H1 (cell line): ENCODE data around the gene TAS2R38. TPM values are rescaled to one million over a fixed set of nuclear protein-coding genes. Genes with fewer than 3 reads are reported as not detected.

ENCODE experiments used
- ASH2L ChIP-seq: fragments of 200-600, 300-600 bp; sonication (generic); IDR thresholded peaks from one replicate; pipeline ENCODE4 v1.7.1; 2017; ENCODE audit warnings: low read length
- BACH1 ChIP-seq: IDR thresholded peaks from 2 replicates; pipeline ENCODE4 v1.6.1; 2012; ENCODE audit warnings: low read length, improper control_type of control experiment
- CBX5 ChIP-seq: fragments of 300-800, 300-1000 bp; sonication (generic); IDR thresholded peaks from 2 replicates; pipeline ENCODE4 v1.7.1; 2016; ENCODE audit warnings: antibody characterized with exemption, low read length, low read depth
- CEBPB ChIP-seq: IDR thresholded peaks from 2 replicates; pipeline ENCODE4 v1.6.1; 2012; ENCODE audit warnings: low read depth, low read length
- EGR1 ChIP-seq: IDR thresholded peaks from 2 replicates; pipeline ENCODE4 v1.6.1; 2011; ENCODE audit warnings: low read depth, low read length, borderline replicate concordance
- EP300 ChIP-seq, 2 experiments: IDR thresholded peaks; 1 replicate in 1 of 2; 2 replicates in 1 of 2; pipeline ENCODE4 v1.6.1; 2011 to 2012; ENCODE audit warnings: low read depth in 2 of 2, low read length in 2 of 2, mild to moderate bottlenecking in 2 of 2, borderline replicate concordance in 1 of 2, inconsistent platforms in 1 of 2, moderate library complexity in 1 of 2
- GABPA ChIP-seq: IDR thresholded peaks from 2 replicates; pipeline ENCODE4 v1.6.1; 2011; ENCODE audit warnings: mild to moderate bottlenecking, low read length, moderate library complexity, borderline replicate concordance; ENCODE audit not compliant: insufficient read depth
- MAFK ChIP-seq: IDR thresholded peaks from 2 replicates; pipeline ENCODE4 v1.6.1; 2012; ENCODE audit warnings: low read depth, mild to moderate bottlenecking, improper control_type of control experiment, low read length
- POU5F1 ChIP-seq: IDR thresholded peaks from 2 replicates; pipeline ENCODE4 v1.6.1; 2011; ENCODE audit warnings: low read depth, mild to moderate bottlenecking, low read length, moderate library complexity
- RBBP5 ChIP-seq: IDR thresholded peaks from 2 replicates; pipeline ENCODE4 v1.7.1; 2012; ENCODE audit warnings: low read depth, mild to moderate bottlenecking, inconsistent platforms, low read length, moderate library complexity, borderline replicate concordance
- TAF7 ChIP-seq: optimal IDR thresholded peaks from 2 replicates; pipeline ENCODE3; 2011; ENCODE audit warnings: low read depth, mild to moderate bottlenecking, inconsistent platforms, low read length, moderate library complexity, borderline replicate concordance
- polyA plus RNA-seq, 7 experiments: library from polyadenylated mRNA; depleted of rRNA in 3 of 7; stranded (reverse) in 5 of 7; unstranded in 2 of 7; fragments of >200 nt in 5 of 7; fragments of 200-250 nt in 2 of 7; gene quantifications; 1 replicate in 5 of 7; 2 replicates in 1 of 7; 4 replicates in 1 of 7; pipeline versions ENCODE4 v1.2.1 to v1.2.3, GENCODE V29; 2011 to 2013; ENCODE audit warnings: missing spikeins in 2 of 7, mixed read lengths in 2 of 7
- total RNA-seq: library from RNA; stranded (reverse); fragmentation: NEBNext Ultra II Directional; extraction: Animal tissue kit (Norgen Biotek cat#: 25700); gene quantifications from 2 replicates; pipeline ENCODE4 v1.2.1, GENCODE V29; 2021
- TF ChIP-seq, protein P1 (sequence below): fragments of 300-600 bp; sonication (generic); IDR thresholded peaks from 2 replicates; pipeline ENCODE4 v1.7.1; 2012; ENCODE audit warnings: low read length, moderate library complexity, mild to moderate bottlenecking, inconsistent platforms; ENCODE audit not compliant: insufficient replicate concordance

TAS2R38 gene
- total and polyA plus RNA-seq, 2 of the 8 experiments (the other 6 are each of a cell fraction or from before 2014, with no cell fraction given): 0.11 TPM; not detected in 1

GRCh38 chr7:141979568-141979967 is 6.0 kb upstream of the TAS2R38 start (continued):
- TF ChIP-seq, protein P1, sequence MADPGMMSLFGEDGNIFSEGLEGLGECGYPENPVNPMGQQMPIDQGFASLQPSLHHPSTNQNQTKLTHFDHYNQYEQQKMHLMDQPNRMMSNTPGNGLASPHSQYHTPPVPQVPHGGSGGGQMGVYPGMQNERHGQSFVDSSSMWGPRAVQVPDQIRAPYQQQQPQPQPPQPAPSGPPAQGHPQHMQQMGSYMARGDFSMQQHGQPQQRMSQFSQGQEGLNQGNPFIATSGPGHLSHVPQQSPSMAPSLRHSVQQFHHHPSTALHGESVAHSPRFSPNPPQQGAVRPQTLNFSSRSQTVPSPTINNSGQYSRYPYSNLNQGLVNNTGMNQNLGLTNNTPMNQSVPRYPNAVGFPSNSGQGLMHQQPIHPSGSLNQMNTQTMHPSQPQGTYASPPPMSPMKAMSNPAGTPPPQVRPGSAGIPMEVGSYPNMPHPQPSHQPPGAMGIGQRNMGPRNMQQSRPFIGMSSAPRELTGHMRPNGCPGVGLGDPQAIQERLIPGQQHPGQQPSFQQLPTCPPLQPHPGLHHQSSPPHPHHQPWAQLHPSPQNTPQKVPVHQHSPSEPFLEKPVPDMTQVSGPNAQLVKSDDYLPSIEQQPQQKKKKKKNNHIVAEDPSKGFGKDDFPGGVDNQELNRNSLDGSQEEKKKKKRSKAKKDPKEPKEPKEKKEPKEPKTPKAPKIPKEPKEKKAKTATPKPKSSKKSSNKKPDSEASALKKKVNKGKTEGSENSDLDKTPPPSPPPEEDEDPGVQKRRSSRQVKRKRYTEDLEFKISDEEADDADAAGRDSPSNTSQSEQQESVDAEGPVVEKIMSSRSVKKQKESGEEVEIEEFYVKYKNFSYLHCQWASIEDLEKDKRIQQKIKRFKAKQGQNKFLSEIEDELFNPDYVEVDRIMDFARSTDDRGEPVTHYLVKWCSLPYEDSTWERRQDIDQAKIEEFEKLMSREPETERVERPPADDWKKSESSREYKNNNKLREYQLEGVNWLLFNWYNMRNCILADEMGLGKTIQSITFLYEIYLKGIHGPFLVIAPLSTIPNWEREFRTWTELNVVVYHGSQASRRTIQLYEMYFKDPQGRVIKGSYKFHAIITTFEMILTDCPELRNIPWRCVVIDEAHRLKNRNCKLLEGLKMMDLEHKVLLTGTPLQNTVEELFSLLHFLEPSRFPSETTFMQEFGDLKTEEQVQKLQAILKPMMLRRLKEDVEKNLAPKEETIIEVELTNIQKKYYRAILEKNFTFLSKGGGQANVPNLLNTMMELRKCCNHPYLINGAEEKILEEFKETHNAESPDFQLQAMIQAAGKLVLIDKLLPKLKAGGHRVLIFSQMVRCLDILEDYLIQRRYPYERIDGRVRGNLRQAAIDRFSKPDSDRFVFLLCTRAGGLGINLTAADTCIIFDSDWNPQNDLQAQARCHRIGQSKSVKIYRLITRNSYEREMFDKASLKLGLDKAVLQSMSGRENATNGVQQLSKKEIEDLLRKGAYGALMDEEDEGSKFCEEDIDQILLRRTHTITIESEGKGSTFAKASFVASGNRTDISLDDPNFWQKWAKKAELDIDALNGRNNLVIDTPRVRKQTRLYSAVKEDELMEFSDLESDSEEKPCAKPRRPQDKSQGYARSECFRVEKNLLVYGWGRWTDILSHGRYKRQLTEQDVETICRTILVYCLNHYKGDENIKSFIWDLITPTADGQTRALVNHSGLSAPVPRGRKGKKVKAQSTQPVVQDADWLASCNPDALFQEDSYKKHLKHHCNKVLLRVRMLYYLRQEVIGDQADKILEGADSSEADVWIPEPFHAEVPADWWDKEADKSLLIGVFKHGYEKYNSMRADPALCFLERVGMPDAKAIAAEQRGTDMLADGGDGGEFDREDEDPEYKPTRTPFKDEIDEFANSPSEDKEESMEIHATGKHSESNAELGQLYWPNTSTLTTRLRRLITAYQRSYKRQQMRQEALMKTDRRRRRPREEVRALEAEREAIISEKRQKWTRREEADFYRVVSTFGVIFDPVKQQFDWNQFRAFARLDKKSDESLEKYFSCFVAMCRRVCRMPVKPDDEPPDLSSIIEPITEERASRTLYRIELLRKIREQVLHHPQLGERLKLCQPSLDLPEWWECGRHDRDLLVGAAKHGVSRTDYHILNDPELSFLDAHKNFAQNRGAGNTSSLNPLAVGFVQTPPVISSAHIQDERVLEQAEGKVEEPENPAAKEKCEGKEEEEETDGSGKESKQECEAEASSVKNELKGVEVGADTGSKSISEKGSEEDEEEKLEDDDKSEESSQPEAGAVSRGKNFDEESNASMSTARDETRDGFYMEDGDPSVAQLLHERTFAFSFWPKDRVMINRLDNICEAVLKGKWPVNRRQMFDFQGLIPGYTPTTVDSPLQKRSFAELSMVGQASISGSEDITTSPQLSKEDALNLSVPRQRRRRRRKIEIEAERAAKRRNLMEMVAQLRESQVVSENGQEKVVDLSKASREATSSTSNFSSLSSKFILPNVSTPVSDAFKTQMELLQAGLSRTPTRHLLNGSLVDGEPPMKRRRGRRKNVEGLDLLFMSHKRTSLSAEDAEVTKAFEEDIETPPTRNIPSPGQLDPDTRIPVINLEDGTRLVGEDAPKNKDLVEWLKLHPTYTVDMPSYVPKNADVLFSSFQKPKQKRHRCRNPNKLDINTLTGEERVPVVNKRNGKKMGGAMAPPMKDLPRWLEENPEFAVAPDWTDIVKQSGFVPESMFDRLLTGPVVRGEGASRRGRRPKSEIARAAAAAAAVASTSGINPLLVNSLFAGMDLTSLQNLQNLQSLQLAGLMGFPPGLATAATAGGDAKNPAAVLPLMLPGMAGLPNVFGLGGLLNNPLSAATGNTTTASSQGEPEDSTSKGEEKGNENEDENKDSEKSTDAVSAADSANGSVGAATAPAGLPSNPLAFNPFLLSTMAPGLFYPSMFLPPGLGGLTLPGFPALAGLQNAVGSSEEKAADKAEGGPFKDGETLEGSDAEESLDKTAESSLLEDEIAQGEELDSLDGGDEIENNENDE: no peak
- TF ChIP-seq EGR1 (no peak), RBBP5 (no peak), POU5F1 (no peak), TAF7 (no peak), ASH2L (no peak), CBX5 (no peak), BACH1 (no peak), EP300 (IDR thresholded peaks at IDR 0.05; ENCODE audit: borderline replicate concordance in 1 of 2, low read depth in 2 of 2, low read length in 2 of 2) (no peak), GABPA (no peak), CEBPB (no peak), MAFK (no peak)
